Thoracic aorta (tissue), 2 donors: ENCODE data around the gene SCUBE2. TPM values are rescaled to one million over a fixed set of nuclear protein-coding genes. Genes with fewer than 3 reads are reported as not detected.

Experiments used
- ATAC-seq: fragments of 150-250 bp; one replicate; pipeline ENCODE4 v1.8.0; 2017; ENCODE audit warnings: low read depth; ENCODE audit not compliant: insufficient number of reproducible peaks, low FRiP score
- DNase-seq: peaks from one replicate; pipeline ENCODE4 v3.0.0-alpha.2; 2020; ENCODE audit warnings: low spot score
- H3K27ac ChIP-seq, 2 donors: fragments of 200-600 bp; sonication (generic); 1 replicate in 1 of 2; 2 replicates in 1 of 2; pipeline ENCODE4 v1.5.1; 2016; ENCODE audit warnings: mild to moderate bottlenecking in 2 of 2, moderate library complexity in 2 of 2
- H3K27me3 ChIP-seq: fragments of 200-600 bp; sonication (generic); replicated peaks from 2 replicates; pipeline ENCODE4 v1.6.0; 2016; ENCODE audit warnings: mild to moderate bottlenecking; ENCODE audit not compliant: insufficient read depth
- H3K36me3 ChIP-seq: fragments of 200-600 bp; sonication (generic); one replicate; pipeline ENCODE4 v1.5.1; 2016
- H3K4me1 ChIP-seq, 2 donors: fragments of 200-600 bp; sonication (generic); 1 replicate in 1 of 2; 2 replicates in 1 of 2; pipeline versions ENCODE4 v1.5.1 to v1.6.0; 2016; ENCODE audit warnings: low read depth in 2 of 2, mild to moderate bottlenecking in 1 of 2; ENCODE audit not compliant: control insufficient read depth in 1 of 2
- H3K4me3 ChIP-seq: fragments of 200-600 bp; sonication (generic); 2 replicates; pipeline ENCODE4 v1.5.1; 2016; ENCODE audit warnings: mild to moderate bottlenecking
- H3K9me3 ChIP-seq: fragments of 200-600 bp; sonication (generic); 2 replicates; pipeline ENCODE4 v1.5.1; 2016
- CTCF ChIP-seq: fragments of 200-600 bp; sonication (generic); IDR thresholded peaks from one replicate; pipeline ENCODE4 v1.5.1; 2019; ENCODE audit warnings: antibody characterized with exemption
- total RNA-seq, 2 donors: library from RNA; depleted of rRNA; stranded (reverse); fragments of >200 nt; gene quantifications; one replicate each; pipeline versions ENCODE4 v1.1.0 to v1.2.3, GENCODE V29; 2016

The SCUBE2 gene
- total RNA-seq, 2 donors from 2014 or later: 1.2 to 3.9 TPM

- H3K27me3 ChIP-seq: no peaks in the 10 kb centered on the region
- DNase-seq: no peak
- no peak for TF ChIP-seq CTCF
- no peaks in the 10 kb centered on the region for H3K36me3 ChIP-seq
- no peak overlapping the region for H3K27ac ChIP-seq
- H3K9me3 ChIP-seq: no peaks in the 10 kb centered on the region
- no peaks in the 10 kb centered on the region for H3K4me1 ChIP-seq
- no peak for ATAC-seq
- H3K4me3 ChIP-seq: no peak overlapping the region
Measured at GRCh38 chr11:9049959-9050358, 41.4 kb downstream of the SCUBE2 start.

- Histone ChIP-seq H3K27me3 (no peaks in the 10 kb centered on the region), H3K9me3 (no peaks in the 10 kb centered on the region), H3K27ac (no peak overlapping the region), H3K4me3 (no peak overlapping the region), H3K36me3 (no peaks in the 10 kb centered on the region), H3K4me1 (no peaks in the 10 kb centered on the region)
- DNase-seq (no peak), ATAC-seq (no peak)
- no peak for TF ChIP-seq CTCF
Measured at GRCh38 chr11:9047964-9048523, 43.4 kb downstream of the SCUBE2 start.

GRCh38 chr11:9046481-9046880 lies 44.9 kb downstream of the SCUBE2 start:
- Histone ChIP-seq H3K4me3 (no peak overlapping the region), H3K4me1 (no peaks in the 10 kb centered on the region), H3K9me3 (no peaks in the 10 kb centered on the region), H3K27me3 (no peaks in the 10 kb centered on the region), H3K36me3 (no peaks in the 10 kb centered on the region), H3K27ac (no peak overlapping the region)
- ATAC-seq (no peak), DNase-seq (no peak)
- no peak for TF ChIP-seq CTCF

- no peak for TF ChIP-seq CTCF
- H3K27ac ChIP-seq: no peak overlapping the region
- no peaks in the 10 kb centered on the region for H3K9me3 ChIP-seq
- no peaks in the 10 kb centered on the region for H3K4me1 ChIP-seq
- no peak for DNase-seq
- ATAC-seq: no peak
- H3K27me3 ChIP-seq: no peaks in the 10 kb centered on the region
- no peaks in the 10 kb centered on the region for H3K36me3 ChIP-seq
- H3K4me3 ChIP-seq: no peak overlapping the region
Measured at GRCh38 chr11:9042488-9042887, 48.9 kb downstream of the SCUBE2 start.

- H3K27ac ChIP-seq: no peak overlapping the region
- no peaks in the 10 kb centered on the region for H3K36me3 ChIP-seq
- ATAC-seq: no peak
- H3K4me1 ChIP-seq: no peaks in the 10 kb centered on the region
- no peak for TF ChIP-seq CTCF
- no peaks in the 10 kb centered on the region for H3K27me3 ChIP-seq
- no peak overlapping the region for H3K4me3 ChIP-seq
- DNase-seq: no peak
- no peaks in the 10 kb centered on the region for H3K9me3 ChIP-seq
Measured at GRCh38 chr11:9041747-9042146, 49.7 kb downstream of the SCUBE2 start.
